Type B pancreatic cell (in vitro differentiated cells): Measurements from ENCODE around the gene BMP6. TPM values are rescaled to one million over a fixed set of nuclear protein-coding genes. Genes with fewer than 3 reads are reported as not detected.

Experiments used
- DNase-seq: peaks from one replicate; pipeline ENCODE4 v3.0.0; 2021; ENCODE audit warnings: mixed read lengths; ENCODE audit not compliant: unreplicated experiment; ENCODE audit errors: extremely low spot score
- H3K27ac Mint-ChIP-seq: 2 replicates; pipeline ENCODE4 v1.8.0; 2021; ENCODE audit warnings: mild to moderate bottlenecking, mixed read lengths
- H3K27me3 Mint-ChIP-seq: 2 replicates; pipeline ENCODE4 v1.8.0; 2021; ENCODE audit warnings: mixed read lengths
- H3K36me3 Mint-ChIP-seq: 2 replicates; pipeline ENCODE4 v1.8.0; 2021; ENCODE audit warnings: mixed read lengths
- H3K4me1 Mint-ChIP-seq: one replicate; pipeline ENCODE4 v1.8.0; 2021; ENCODE audit warnings: mixed read lengths; ENCODE audit not compliant: unreplicated experiment
- H3K4me3 Mint-ChIP-seq: 2 replicates; pipeline ENCODE4 v1.8.0; 2021; ENCODE audit warnings: mild to moderate bottlenecking, mixed read lengths
- H3K9me3 Mint-ChIP-seq: 2 replicates; pipeline ENCODE4 v1.8.0; 2021; ENCODE audit warnings: mixed read lengths
- CTCF ChIP-seq: fragments of 200-600 bp; sonication (generic); conservative IDR thresholded peaks from 2 replicates; pipeline ENCODE4 v1.5.0; 2021; ENCODE audit warnings: antibody characterized with exemption, mild to moderate bottlenecking
- total RNA-seq: library from RNA; stranded (reverse); gene quantifications from 2 replicates; pipeline ENCODE4 v1.2.1, GENCODE V29; 2021; ENCODE audit warnings: low replicate concordance

Gene BMP6
- total RNA-seq, 1 donor from 2014 or later: 1.8 TPM

- no peak overlapping the region for H3K4me3 Mint-ChIP-seq
- H3K4me1 Mint-ChIP-seq: peaks cover 15% of the 10 kb centered on the region
- H3K27me3 Mint-ChIP-seq: no peaks in the 10 kb centered on the region
- no peak for TF ChIP-seq CTCF
- H3K36me3 Mint-ChIP-seq: no peaks in the 10 kb centered on the region
- no peak overlapping the region for H3K27ac Mint-ChIP-seq
- DNase-seq: no peak
- H3K9me3 Mint-ChIP-seq: peaks cover 4% of the 10 kb centered on the region
Observed at GRCh38 chr6:7805078-7805849, 79.4 kb downstream of the BMP6 start.

- Mint-ChIP-seq H3K27ac (no peak overlapping the region), H3K27me3 (no peaks in the 10 kb centered on the region), H3K36me3 (no peaks in the 10 kb centered on the region), H3K4me3 (no peak overlapping the region), H3K4me1 (peaks cover 15% of the 10 kb centered on the region), H3K9me3 (peaks cover 4% of the 10 kb centered on the region)
- TF ChIP-seq CTCF: no peak
- no peak for DNase-seq
Observed at GRCh38 chr6:7805850-7806214, 79.9 kb downstream of the BMP6 start.

- Mint-ChIP-seq H3K27me3 (no peaks in the 10 kb centered on the region), H3K27ac (no peak overlapping the region), H3K9me3 (peaks cover 4% of the 10 kb centered on the region), H3K4me1 (peaks cover 15% of the 10 kb centered on the region), H3K4me3 (no peak overlapping the region), H3K36me3 (no peaks in the 10 kb centered on the region)
- DNase-seq: no peak
- no peak for TF ChIP-seq CTCF
Observed at GRCh38 chr6:7806711-7807110, 80.8 kb downstream of the BMP6 start.

GRCh38 chr6:7809346-7809745, 83.4 kb downstream of the BMP6 start:
- no peaks in the 10 kb centered on the region for H3K36me3 Mint-ChIP-seq
- no peak for TF ChIP-seq CTCF
- no peak overlapping the region for H3K4me3 Mint-ChIP-seq
- H3K27ac Mint-ChIP-seq: no peak overlapping the region
- peaks cover 22% of the 10 kb centered on the region for H3K4me1 Mint-ChIP-seq
- H3K9me3 Mint-ChIP-seq: no peaks in the 10 kb centered on the region
- no peaks in the 10 kb centered on the region for H3K27me3 Mint-ChIP-seq
- no peak for DNase-seq

GRCh38 chr6:7811441-7811840, 85.5 kb downstream of the BMP6 start:
- Mint-ChIP-seq H3K9me3 (no peaks in the 10 kb centered on the region), H3K27ac (no peak overlapping the region)

More at GRCh38 chr6:7811441-7811840, 85.5 kb downstream of the BMP6 start:
- peaks cover 10% of the 10 kb centered on the region for H3K4me1 Mint-ChIP-seq
- no peak for DNase-seq
- TF ChIP-seq CTCF: no peak
- no peaks in the 10 kb centered on the region for H3K36me3 Mint-ChIP-seq
- no peaks in the 10 kb centered on the region for H3K27me3 Mint-ChIP-seq
- H3K4me3 Mint-ChIP-seq: no peak overlapping the region
